RWPE1 (cell line): ENCODE measurements around the gene MARK3.

Experiments used
- CTCF ChIA-PET: fragments of 350-600 bp; sonication (Branson Sonifier 250); formaldehyde crosslinking; extraction: SDS; loops from one replicate; lab custom pipeline; 2021; lab: Yijun Ruan, JAX
- POLR2A ChIA-PET: fragments of 400-600 bp; formaldehyde crosslinking; extraction: SDS; loops from one replicate; lab custom pipeline; 2020; ENCODE audit warnings: antibody characterized with exemption; ENCODE audit not compliant: low non-redundant PET; lab: Yijun Ruan, JAX
- DNase-seq: peaks from one replicate; pipeline ENCODE4 v3.0.0; 2012; ENCODE audit warnings: low spot score
- H3K27ac ChIP-seq: fragments of 450-650 bp; 2 replicates; pipeline ENCODE4 v1.5.1; 2017
- TF ChIP-seq, protein P1 (sequence below): fragments of 450-650 bp; conservative IDR thresholded peaks from 2 replicates; pipeline ENCODE4 v1.5.1; 2017; ENCODE audit warnings: low read depth, mild to moderate bottlenecking

MARK3 gene

DNA sequence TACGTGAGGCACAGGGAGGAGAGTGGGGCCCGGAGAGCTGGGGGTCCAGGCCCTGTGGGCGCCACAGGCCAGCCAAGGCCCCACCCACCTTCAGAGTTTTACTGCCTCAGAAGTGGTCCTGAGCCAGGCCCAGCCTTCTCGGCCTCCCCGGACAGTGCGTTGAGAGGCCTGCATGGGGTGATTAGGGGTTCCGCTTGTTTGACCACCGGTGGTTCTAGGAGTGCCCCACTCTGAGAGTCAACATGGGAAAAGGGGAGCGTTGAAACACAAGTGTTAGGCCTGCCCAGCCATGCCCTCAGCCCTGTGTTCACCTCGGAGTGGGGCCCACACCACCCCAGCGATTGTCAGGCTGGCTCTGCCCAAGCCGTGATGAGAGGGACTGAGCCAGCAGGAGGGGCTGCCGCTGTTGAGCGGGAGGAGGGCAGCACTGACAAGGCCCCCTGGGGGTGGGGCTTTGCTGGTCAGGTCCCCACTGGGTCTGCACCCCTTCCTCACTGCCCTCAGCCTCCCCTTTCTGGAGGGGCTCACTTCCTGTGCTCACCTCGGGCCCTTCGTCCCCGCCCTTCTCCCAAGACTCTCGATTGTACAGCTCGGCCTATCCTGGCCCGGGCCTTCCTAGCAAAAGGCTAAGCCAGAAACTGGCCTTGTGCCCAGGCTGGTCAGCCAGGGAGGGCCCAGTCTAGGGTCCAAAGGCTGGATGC, 132.7 kb downstream of the MARK3 start:
- DNase-seq, result no peak
- CTCF ChIA-PET, result interaction anchor here (0.5 to 6.2 kb wide), 15 partner anchors 11 to 1508 kb away, joined by 3 to 57 read pairs (median 5); partner anchors contain the start of gene TRMT61A
- TF ChIP-seq, protein P1, sequence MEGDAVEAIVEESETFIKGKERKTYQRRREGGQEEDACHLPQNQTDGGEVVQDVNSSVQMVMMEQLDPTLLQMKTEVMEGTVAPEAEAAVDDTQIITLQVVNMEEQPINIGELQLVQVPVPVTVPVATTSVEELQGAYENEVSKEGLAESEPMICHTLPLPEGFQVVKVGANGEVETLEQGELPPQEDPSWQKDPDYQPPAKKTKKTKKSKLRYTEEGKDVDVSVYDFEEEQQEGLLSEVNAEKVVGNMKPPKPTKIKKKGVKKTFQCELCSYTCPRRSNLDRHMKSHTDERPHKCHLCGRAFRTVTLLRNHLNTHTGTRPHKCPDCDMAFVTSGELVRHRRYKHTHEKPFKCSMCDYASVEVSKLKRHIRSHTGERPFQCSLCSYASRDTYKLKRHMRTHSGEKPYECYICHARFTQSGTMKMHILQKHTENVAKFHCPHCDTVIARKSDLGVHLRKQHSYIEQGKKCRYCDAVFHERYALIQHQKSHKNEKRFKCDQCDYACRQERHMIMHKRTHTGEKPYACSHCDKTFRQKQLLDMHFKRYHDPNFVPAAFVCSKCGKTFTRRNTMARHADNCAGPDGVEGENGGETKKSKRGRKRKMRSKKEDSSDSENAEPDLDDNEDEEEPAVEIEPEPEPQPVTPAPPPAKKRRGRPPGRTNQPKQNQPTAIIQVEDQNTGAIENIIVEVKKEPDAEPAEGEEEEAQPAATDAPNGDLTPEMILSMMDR, result no peak
- H3K27ac ChIP-seq, result peak overlapping the region; percentile 100
- POLR2A ChIA-PET, result no interaction called here

DNA sequence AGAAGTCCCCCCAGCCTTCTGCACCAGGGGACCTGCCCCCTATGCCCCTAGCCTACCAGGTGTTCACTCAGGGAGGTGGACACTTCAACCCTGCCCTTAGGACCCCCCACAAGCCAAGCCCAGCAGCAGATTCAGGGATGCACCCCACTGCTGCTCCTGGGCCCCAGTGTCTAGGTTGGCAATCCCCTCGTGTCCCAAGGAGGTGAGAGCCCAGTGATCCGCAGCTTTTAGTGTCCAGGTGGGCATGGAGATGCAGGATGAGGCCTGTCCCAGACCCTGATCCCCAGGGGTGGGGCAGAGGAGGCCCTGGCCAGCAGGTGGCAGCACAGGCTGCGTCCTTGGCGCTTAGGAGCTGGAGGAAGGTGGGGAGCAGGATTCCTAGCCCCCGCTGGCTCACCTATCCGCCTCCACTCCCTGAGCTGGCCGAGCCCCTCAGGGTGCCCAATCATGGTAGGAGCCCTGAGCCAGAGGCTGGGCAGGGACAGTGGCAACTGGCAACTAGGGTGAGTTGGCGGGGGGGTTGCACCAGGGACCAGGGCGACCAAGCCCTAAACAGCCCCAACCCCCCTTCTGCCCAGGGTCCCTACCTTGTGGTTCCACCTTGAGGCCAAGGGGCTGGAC, 133.3 kb downstream of the MARK3 start:
- DNase-seq, result peak; percentile 81
- TF ChIP-seq, protein P1, result peak; percentile 90
- H3K27ac ChIP-seq, result peak overlapping the region; percentile 100
- CTCF ChIA-PET, result interaction anchor here (0.5 to 6.2 kb wide), 21 partner anchors 8 to 1508 kb away, joined by 3 to 57 read pairs (median 5); partner anchors contain the start of gene TRMT61A
- POLR2A ChIA-PET, result interaction anchor here (0.6 kb wide), 1 partner anchor 161 kb away, joined by 3 read pairs; no protein-coding TSS in a partner anchor

DNA sequence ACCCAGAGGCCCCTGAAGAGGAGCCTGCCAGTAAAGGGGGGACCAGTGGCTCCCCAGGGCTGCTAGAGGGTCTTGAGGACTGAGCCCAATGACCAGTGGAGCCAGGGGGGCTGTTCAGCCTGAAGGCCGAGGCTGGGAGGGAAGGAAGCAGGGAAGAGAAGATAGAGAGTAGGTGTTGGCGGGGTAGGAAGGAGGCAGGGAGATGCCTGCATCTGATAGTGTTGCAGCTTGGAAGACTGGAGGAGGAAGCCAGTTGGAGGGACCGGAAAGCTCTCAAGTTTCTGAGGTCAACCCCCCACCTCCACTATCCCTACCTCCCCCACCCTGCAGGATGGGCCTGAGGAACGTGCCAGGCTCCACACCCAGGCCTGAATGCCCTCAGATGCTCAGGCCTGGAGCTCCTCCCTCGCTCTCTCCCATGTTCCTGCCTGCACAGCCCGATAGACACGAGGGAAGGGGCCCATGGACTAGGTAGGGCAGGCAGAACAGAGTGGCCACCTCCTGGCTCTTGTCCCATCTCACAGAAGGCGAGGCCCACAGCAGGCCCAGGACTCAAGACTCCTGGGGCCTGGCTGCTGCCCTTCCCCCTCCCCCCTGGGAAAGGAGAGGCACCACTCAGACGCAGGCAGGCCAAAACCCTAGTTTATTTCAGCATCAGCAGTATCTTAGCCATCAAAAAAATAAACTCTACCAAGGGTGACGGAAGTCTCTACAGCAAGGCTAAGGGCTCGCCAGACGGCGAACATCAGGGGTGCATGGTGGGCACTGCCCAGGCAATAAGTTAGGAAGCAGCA, 134.0 kb downstream of the MARK3 start:
- ChIA-PET POLR2A (interaction anchor here (0.6 kb wide), 1 partner anchor 162 kb away, joined by 3 read pairs; no protein-coding TSS in a partner anchor), CTCF (interaction anchor here (0.6 to 6.2 kb wide), 19 partner anchors 8 to 1557 kb away, joined by 3 to 57 read pairs (median 4); partner anchors contain the start of gene TRMT61A)
- TF ChIP-seq, protein P1, result no peak
- peak overlapping the region; percentile 100 for H3K27ac ChIP-seq
- peak; percentile 59 for DNase-seq

DNA sequence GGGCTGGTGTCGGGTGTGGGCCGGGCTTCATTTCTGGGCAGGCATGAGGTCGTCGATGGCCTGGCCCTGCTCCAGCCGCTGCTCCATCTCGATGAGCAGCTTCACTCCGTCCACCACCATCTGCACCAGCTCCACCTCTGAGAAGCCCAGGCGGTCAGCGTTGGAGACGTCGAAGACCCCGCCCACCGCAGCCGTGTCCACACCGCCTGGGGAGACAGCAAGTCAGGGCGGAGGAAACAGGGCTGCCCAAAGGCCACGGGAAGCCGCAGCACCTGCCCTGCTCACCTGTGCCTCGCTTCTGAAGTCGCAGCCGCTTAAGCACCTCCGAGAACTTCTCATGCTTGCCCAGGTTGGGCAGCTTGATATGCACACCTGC, 134.6 kb downstream of the MARK3 start:
- ChIA-PET CTCF (interaction anchor here (0.7 to 6.2 kb wide), 4 partner anchors 9 to 1558 kb away, joined by 3 to 57 read pairs (median 10); partner anchors contain the start of gene TRMT61A), POLR2A (no interaction called here)
- DNase-seq, result no peak
- H3K27ac ChIP-seq, result peak overlapping the region; percentile 100
- TF ChIP-seq, protein P1, result no peak

GRCh38 chr14:103520269-103520656, 135.0 kb downstream of the MARK3 start:
- no peak for DNase-seq
- CTCF ChIA-PET, result interaction anchor here (0.6 to 6.2 kb wide), 5 partner anchors 14 to 125 kb away, joined by 3 to 57 read pairs (median 5); no protein-coding TSS in a partner anchor
- POLR2A ChIA-PET, result no interaction called here
- H3K27ac ChIP-seq, result peak overlapping the region; percentile 100
- TF ChIP-seq, protein P1, result no peak
